ENCODE measurements around the gene ARHGAP44. TPM values are rescaled to one million over a fixed set of nuclear protein-coding genes. Genes with fewer than 3 reads are reported as not detected.

ARHGAP44 gene
- total and polyA plus RNA-seq, 9 of the 15 experiments (the other 6 are each of a cell fraction or from before 2014, with no cell fraction given), result 0.01 to 0.68 (median 0.07) TPM; not detected in 1

- no peaks in the 10 kb centered on the region for H3K9me3 ChIP-seq (replicated peaks; ENCODE audit: control insufficient read depth, insufficient read depth, low read depth, low read length)
- ChIA-PET CTCF (ENCODE audit: low intra/inter-chr PET ratio) (no interaction called here), POLR2A (no interaction called here)
- FAIRE-seq (no peak), ATAC-seq (no peak), DNase-seq (ENCODE audit: extremely low read depth in 1 of 4, low spot score in 3 of 4) (no peak)
- H3K27me3 ChIP-seq (ENCODE audit: control insufficient read depth in 2 of 2, insufficient read depth in 2 of 2, low read length in 2 of 2), result no peaks in the 10 kb centered on the region
- H3K9me1 ChIP-seq (ENCODE audit: control insufficient read depth, insufficient read depth, low read length), result no peaks in the 10 kb centered on the region
- no peak overlapping the region for H3K27ac ChIP-seq (ENCODE audit: extremely low read depth, low read depth, low read length)
- in situ Hi-C loops (cut with MboI) (no loop called here), intact Hi-C loops (cut with micrococcal nuclease) (no loop called here)
- no peak overlapping the region for H2AFZ ChIP-seq (ENCODE audit: low read depth, low read length)
- 0% methylated on average over 2 of the region's 2 CpGs for WGBS (ENCODE audit: insufficient coverage, low coverage, missing lambda C conversion rate)
- H3K79me2 ChIP-seq (ENCODE audit: control insufficient read depth, insufficient read depth, low read length), result no peaks in the 10 kb centered on the region
- H3K36me3 ChIP-seq (ENCODE audit: control insufficient read depth, insufficient read depth, low read length), result no peaks in the 10 kb centered on the region
- H3K4me3 ChIP-seq, result no peak overlapping the region
- no peaks in the 10 kb centered on the region for H3K4me1 ChIP-seq (replicated peaks in 1 of 2; ENCODE audit: control insufficient read depth in 2 of 2, insufficient read depth in 2 of 2, low read length in 2 of 2)
- TF ChIP-seq TAF1 (IDR thresholded peaks at IDR 0.05; ENCODE audit: control insufficient read depth, extremely low read depth, insufficient read depth, low read length, severe bottlenecking) (no peak), SNAPC5 (CRISPR knock-in tag; IDR thresholded peaks at IDR 0.05) (no peak), AFF1 (IDR thresholded peaks at IDR 0.05; ENCODE audit: low read depth in 1 of 2, partially characterized antibody in 2 of 2) (no peak), CHAMP1 (IDR thresholded peaks at IDR 0.05) (no peak), GTF2F1 (IDR thresholded peaks at IDR 0.05; ENCODE audit: low read depth, low read length) (no peak), NFXL1 (CRISPR knock-in tag; IDR thresholded peaks at IDR 0.05) (no peak), ZFP36 (IDR thresholded peaks at IDR 0.05; ENCODE audit: low read depth, low read length, partially characterized antibody) (no peak)
- BruUV-seq (replicated peaks), result no TSS peak
- no peaks in the 10 kb centered on the region for H4K20me1 ChIP-seq (replicated peaks; ENCODE audit: control insufficient read depth, insufficient read depth, low read length)
- H3K4me2 ChIP-seq (ENCODE audit: insufficient read depth, low read length), result no peak overlapping the region
- no peak overlapping the region for H3K9ac ChIP-seq (ENCODE audit: insufficient read depth in 1 of 2, low read depth in 2 of 2, low read length in 2 of 2)
Measured at GRCh38 chr17:12839042-12839441, 49.7 kb downstream of the ARHGAP44 start.

Data from K562 (cell line).